ENCODE measurements around the gene ARHGAP40. TPM values are rescaled to one million over a fixed set of nuclear protein-coding genes. Genes with fewer than 3 reads are reported as not detected.
A peak's percentile ranks its signal among the peaks of the same experiment; 100 is the strongest.

Gene ARHGAP40
- total and polyA plus RNA-seq, 2 of the 13 experiments (the other 11 are each of a cell fraction or from before 2014, with no cell fraction given), result 0.75 to 2.1 TPM

DNA sequence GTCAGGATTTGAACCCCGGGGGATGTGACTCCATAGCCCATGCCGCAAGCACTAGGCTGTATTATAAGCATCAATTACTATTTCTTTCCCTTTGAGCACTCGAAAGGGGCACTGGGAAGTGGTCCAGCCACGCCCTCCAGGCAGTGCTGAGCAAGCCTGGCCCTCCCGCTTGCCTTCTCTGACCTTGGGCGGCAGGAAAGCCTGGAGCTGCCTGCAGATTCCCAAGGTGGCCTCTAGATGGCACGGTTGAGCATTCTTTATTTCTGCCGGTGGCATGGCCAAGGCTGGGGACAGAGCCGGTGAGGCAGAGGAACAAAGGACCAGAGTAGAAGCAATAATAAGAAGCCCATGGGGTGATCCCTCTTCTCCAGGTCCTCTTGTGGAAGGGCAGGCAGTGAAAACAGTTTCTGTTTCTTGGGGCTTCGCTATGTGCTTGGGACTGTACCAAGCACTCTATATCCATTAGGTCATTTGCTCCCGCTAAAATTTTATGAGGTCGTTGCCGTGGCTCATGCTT, 32.0 kb downstream of the ARHGAP40 start (continued):
- TF ChIP-seq ZNF253 (CRISPR knock-in tag; IDR thresholded peaks at IDR 0.05; ENCODE audit: borderline replicate concordance) (no peak), ZNF670 (CRISPR knock-in tag; IDR thresholded peaks at IDR 0.05; ENCODE audit: borderline replicate concordance) (no peak), ZMYM3 (CRISPR knock-in tag; IDR thresholded peaks at IDR 0.05) (peak; percentile 99), ZSCAN30 (CRISPR knock-in tag; IDR thresholded peaks at IDR 0.05) (no peak), ZNF33A (CRISPR knock-in tag; IDR thresholded peaks at IDR 0.05; ENCODE audit: borderline replicate concordance) (no peak), RCOR2 (CRISPR knock-in tag; IDR thresholded peaks at IDR 0.05) (peak; percentile 93), ATF7 (IDR thresholded peaks at IDR 0.05) (no peak), ATF7 (CRISPR knock-in tag; IDR thresholded peaks at IDR 0.05) (no peak), ARNT (IDR thresholded peaks at IDR 0.05) (no peak), ZNF883 (CRISPR knock-in tag; IDR thresholded peaks at IDR 0.05; ENCODE audit: not compliant biosample characterization) (peak; percentile 15), HMGXB4 (CRISPR knock-in tag; IDR thresholded peaks at IDR 0.05; ENCODE audit: borderline replicate concordance in 1 of 2, low read depth in 1 of 2) (0 out of 4 replicates have a peak, but pooled peaks of 1 of the 2 experiments have one; percentile 31), MIER2 (CRISPR knock-in tag; IDR thresholded peaks at IDR 0.05) (peak; percentile 50; the same call in 1 of the 2 replicates), GATAD1 (CRISPR knock-in tag; IDR thresholded peaks at IDR 0.05) (peak; percentile 41; the same call in 1 of the 2 replicates), ZNF12 (CRISPR knock-in tag; IDR thresholded peaks at IDR 0.05) (no peak; the same call in 1 of the 2 replicates), RBM39 (IDR thresholded peaks at IDR 0.05; ENCODE audit: low read depth, low read length, poor library complexity, severe bottlenecking) (peak; percentile 73), ZFP41 (CRISPR knock-in tag; IDR thresholded peaks at IDR 0.05; ENCODE audit: borderline replicate concordance) (no peak), ELF1 (CRISPR knock-in tag; IDR thresholded peaks at IDR 0.05) (peak; percentile 43; the same call in 1 of the 2 replicates), SP1 (IDR thresholded peaks at IDR 0.05) (no peak), SP1 (CRISPR knock-in tag; IDR thresholded peaks at IDR 0.05) (peak; percentile 30; the same call in 1 of the 2 replicates), FOXC1 (CRISPR knock-in tag; IDR thresholded peaks at IDR 0.05; ENCODE audit: borderline replicate concordance) (0 out of 2 replicates have a peak, but pooled peaks have one; percentile 36), XRCC5 (optimal IDR thresholded peaks at IDR 0.05; ENCODE audit: low read length) (peak; percentile 98), ZNF768 (CRISPR knock-in tag; IDR thresholded peaks at IDR 0.05) (peak; percentile 100), ZNF383 (CRISPR knock-in tag; IDR thresholded peaks at IDR 0.05; ENCODE audit: borderline replicate concordance) (no peak), RAD21 (CRISPR knock-in tag; IDR thresholded peaks at IDR 0.05) (peak; percentile 82), NCOA5 (CRISPR knock-in tag; IDR thresholded peaks at IDR 0.05) (no peak)
- TF ChIP-seq, protein P1, sequence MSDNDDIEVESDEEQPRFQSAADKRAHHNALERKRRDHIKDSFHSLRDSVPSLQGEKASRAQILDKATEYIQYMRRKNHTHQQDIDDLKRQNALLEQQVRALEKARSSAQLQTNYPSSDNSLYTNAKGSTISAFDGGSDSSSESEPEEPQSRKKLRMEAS (IDR thresholded peaks at IDR 0.05), result peak; percentile 59
